MV-4-11 (cell line): ENCODE results near the gene MFAP5.
A peak's percentile ranks its signal among the peaks of the same experiment; 100 is the strongest.
"Not testable (repeated sequence)": the region's sequence is repeated elsewhere in the genome, so short reads cannot be mapped to it uniquely, and the experiment has no call there.

Source experiments
- DNase-seq: peaks from one replicate; lab custom pipeline; 2025; lab: John Stamatoyannopoulos, UW

The MFAP5 gene

GRCh38 chr12:8675591-8676036 is 13.0 kb upstream of the MFAP5 start:
- peak; percentile 50 for DNase-seq

GRCh38 chr12:8672381-8672780 is 9.8 kb upstream of the MFAP5 start:
- DNase-seq = no peak

- DNase-seq = no peak
These were observed 5.8 kb upstream of the MFAP5 start for GRCh38 chr12:8668441-8668840.

GRCh38 chr12:8667270-8667669 is 4.6 kb upstream of the MFAP5 start:
- peak; percentile 77 for DNase-seq

DNA sequence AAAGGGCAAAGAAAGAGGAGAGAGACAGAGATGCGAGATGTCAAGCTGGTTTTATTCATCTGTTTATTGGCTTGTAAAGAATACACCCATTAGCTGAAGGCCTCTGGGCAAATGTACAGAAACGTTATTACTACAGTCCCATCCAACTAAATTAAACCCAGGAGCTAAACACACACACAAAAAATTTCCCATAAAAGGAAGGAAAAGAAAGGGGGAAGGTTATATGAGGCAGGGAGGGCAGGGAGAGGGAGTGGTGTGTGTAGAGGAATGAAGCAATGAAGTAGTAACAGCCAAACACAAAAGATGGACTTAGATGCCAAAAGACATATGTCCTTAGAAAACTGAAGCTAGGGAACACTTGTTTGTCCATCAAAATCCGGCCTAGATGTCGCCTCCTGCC is 3.1 kb upstream of the MFAP5 start:
- DNase-seq = no peak

DNA sequence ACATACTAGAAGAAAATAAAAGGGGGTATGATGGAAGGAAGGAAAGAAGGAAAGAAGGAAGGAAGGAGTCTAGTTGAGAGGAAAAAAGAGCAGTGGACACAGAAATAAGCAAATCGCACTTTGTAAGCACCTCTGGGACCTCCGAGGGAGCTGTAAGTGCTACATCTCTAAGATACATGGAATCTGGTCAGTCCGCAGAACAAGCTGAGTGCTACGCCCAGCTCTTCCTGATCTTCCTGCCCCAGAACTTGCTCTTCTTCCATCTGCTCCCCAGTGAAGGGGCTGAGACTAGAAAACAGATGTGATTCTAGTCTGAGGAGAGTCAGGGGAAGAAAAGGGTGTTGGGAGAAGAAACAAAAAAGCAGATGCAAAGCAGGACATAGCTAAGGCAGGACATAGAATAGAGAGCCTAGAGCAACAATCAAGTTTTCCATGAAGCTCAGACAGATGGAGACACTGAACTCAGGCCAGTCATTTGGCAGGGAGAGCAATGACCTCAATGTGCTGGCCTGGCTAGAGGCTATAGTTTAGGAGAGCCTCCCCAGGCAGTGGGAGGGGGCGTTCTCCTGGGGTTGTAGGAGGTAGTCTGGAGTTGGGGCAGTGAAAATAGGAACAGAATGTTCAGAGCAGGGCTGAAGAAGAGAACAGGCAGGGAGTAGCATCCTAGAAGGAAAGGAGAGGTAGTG is 1.7 kb upstream of the MFAP5 start:
- no peak for DNase-seq

DNA sequence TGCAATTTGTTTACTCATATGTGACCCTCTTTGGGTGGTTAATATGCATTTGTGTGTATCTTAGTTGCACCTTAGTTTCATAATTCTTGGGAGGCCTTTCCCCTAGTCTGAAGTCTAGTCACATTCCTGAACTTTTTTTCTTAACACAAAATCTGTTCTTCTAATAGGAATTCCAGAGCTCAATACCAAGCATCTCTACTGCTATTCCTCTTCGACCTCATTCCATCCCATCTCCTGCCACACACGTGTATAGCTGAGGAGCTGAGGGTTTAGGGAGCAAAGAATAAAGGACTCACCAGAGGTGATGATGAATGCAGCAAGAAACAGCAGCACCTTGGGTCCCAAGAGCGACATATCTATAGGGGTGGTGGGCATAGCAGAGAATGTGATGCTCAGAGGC is 875 bp downstream of the MFAP5 start:
- no peak for DNase-seq

DNA sequence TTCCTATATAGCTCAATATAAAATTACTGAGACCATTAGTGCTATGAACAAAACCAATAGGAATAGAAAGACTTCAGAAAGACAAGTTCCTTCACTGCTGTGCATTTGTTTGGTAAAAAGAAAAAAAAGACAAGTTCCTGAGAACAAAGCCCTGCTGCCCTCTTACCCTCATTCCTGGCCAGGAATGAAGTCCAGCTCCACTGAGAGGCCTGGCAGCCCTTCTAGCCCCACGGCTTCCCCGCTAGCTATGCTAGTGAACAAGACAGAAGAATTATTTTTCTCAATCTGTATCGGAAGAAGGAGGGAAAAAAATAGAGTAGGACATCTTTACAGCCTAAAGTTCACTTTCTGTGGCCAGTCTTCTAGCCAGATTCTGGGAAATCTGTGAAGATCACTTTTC is 1.6 kb downstream of the MFAP5 start:
- no peak for DNase-seq

DNA sequence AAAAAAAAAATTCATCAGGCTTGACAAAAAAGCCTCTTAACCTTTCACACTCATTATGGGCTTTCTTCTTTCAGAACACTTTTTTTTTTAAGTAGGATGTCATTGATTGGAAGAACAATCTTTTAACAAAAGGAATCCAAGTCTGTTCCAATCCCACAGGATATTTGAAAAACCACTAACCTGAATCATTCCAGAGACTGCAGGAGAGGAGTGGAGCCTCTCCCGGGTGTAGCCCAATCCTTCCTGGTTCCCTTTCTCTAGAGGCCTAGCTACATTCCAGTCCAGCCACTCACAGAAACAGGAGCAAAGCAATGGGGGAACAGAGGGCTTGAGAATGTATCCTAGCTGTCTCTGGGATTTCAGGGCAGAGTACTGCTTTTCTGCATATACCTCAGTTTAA is 4.3 kb downstream of the MFAP5 start:
- no peak for DNase-seq

DNA sequence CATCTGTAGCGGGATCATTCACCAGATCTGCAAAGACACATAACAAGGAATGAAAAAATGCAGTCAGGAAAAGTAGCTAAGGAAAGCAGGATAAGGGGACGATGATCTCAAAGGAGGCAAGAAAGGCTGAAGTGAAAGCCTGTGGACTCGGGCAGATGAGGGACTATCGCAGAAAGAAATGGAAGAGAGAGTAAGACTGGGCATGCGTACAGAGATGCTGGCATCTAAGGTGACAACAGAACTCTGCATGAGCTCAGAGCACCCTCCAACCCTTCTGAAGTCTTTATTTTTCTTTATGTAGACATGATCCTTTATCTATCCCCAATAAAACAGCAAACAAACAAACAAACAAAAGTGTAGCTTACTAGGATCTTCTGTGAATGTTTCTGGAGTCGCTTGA is 7.2 kb downstream of the MFAP5 start:
- DNase-seq = no peak

GRCh38 chr12:8648576-8649205 is 13.9 kb downstream of the MFAP5 start:
- peak; percentile 6 for DNase-seq

GRCh38 chr12:8647968-8648367 is 14.7 kb downstream of the MFAP5 start:
- no peak for DNase-seq

DNA sequence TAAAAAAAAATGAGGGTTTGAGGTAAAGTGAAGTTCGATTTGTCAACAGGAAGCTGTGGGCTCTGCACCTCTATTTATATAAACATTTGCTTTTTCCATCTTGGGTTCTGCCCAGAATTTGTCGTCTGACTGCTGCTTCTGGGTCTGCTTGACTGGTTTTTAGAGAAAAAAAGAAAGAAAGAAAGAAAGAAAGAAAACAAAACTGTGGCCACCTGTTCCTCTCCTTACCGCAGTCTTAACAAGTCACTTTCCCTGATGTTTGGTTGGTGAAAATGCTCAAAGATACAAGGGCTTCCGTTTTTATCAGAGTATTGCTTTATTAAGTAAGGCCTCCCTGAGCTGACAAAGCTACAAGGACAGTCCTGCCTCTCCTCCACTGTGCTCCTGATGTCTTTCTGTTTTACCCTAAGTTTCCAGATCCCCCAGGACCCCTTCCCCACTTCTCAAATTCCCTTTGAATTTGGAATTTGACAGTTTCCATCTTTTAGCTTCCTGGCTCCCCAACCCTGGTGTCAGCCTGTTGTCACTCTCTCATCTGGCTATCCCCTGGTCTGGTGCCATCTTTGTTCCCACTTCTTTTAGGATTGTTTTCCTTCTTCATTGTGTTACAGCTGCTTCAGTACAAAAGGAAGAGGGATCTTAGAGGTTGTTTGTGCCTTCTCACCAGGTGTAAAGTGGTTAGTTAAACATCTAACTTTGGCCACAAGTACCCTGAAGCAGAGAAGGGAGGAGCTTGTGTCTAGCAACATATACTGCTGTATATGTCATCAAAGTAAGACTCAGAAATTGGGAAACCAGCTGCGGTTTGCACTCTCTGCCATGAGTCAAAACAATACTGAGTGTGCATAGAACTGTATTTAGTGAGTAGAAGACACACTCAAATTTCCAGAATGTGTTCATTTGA is 18.0 kb downstream of the MFAP5 start:
- peak; percentile 78 for DNase-seq

DNA sequence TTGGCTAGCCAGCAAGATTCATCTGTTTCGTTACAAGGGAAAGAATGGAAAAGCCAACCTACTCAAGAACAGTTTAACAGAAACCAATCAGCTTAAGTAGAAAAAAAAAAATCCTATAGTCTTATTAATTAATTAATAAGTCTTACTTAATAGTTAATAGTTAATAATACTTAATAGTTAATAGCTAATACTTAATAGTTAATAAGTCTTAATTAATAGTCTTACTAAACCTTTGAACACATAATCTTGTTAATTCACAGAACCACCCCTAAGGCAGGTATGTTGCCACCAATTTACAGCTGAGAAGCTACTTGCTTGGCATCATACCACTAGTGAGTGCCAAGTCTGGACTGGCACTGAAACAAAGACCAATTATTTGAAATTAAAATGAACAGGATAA is 19.9 kb downstream of the MFAP5 start:
- no peak for DNase-seq

DNA sequence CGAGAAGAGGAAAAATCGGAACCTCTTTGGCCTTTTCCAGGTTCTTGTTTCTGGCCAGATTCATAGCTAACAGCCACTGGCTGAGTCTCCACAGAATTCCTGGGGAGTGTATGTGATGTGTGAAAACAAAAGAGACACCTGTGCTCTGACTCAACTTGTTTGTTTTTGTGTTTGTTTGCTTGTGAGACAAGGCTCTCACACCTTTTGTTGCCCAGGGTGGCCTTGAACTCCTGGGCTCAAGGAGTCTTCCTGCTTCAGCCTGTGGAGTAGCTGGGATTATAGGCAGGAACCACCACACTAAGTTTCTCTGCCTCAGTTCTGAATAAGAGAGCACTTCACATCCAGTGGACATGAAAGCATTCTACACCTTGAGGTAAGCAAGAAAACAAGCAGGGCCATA is 22.7 kb downstream of the MFAP5 start:
- no peak for DNase-seq

DNA sequence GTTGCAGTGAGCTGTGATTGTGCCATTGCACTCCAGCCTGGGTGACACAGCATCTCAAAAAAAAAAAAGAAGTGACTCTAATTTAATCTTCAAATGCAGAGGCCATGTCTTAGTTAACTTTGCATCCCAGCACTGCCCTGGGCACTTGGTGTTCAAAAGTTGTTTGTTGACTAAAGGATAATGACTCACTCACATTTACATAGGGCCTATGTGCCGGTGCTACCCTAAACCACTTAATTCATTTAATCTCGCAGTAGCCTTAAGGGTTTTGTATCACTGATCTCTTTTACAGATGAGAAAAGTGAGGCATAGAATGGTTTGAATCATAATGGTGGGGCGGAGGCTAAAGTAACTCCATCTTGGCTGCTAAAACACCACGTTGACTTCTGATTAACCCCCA is 23.7 kb downstream of the MFAP5 start:
- DNase-seq = no peak

DNA sequence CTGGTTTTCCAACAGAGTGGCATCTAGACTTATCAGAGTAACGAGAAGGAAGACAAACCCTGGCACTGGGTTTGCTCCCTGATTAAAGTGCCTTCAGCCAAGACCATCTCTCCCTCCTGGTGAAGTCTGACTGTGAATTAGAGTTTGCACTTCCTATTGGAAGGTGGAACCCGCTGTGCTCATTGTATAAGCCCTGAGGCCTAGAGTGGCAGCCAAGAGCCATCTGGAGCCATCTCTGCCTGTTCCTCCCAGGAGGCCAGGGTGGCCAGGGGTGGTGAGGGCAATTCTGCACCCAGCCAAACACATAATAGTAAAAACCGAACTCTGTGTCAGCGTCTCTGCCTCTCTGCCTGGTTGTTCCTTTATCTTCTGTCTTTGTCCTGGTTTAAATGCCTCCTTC is 25.0 kb downstream of the MFAP5 start:
- DNase-seq = no peak

DNA sequence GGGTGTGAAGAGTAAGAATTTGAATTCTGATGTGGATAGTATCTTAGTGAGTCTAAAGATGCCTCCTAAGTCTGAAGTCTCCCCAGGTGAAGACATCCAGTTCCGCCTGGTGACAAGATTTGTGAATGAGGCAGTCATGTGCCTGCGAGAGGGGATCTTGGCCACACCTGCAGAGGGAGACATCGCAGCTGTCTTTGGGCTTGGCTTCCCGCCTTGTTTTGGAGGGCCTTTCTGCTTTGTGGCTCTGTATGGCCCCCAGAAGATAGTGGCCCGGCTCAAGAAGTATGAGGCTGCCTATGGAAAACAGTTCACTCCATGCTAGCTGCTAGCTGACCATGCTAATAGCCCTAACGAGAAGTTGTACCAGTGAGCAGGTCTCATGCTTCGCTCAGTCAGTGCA is 25.4 kb downstream of the MFAP5 start:
- no peak for DNase-seq

DNA sequence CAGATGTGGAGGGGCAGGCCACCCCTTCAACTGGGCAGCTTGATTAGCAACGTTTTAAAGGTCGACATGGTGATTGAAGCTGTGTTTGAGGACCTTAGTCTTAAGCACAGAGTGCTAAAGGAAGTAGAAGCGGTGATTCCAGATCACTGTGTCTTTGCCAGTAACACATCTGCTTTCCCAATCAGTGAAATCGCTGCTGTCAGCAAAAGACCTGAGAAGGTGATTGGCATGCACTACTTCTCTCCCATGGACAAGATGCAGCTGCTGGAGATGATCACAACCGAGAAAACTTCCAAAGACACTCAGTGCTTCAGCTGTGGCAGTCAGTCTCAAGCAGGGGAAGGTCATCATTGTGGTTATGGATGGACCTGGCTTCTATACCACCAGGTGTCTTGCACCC is 26.0 kb downstream of the MFAP5 start:
- DNase-seq = no peak

GRCh38 chr12:8636007-8636346 is 26.6 kb downstream of the MFAP5 start:
- not testable (repeated sequence) for DNase-seq

DNA sequence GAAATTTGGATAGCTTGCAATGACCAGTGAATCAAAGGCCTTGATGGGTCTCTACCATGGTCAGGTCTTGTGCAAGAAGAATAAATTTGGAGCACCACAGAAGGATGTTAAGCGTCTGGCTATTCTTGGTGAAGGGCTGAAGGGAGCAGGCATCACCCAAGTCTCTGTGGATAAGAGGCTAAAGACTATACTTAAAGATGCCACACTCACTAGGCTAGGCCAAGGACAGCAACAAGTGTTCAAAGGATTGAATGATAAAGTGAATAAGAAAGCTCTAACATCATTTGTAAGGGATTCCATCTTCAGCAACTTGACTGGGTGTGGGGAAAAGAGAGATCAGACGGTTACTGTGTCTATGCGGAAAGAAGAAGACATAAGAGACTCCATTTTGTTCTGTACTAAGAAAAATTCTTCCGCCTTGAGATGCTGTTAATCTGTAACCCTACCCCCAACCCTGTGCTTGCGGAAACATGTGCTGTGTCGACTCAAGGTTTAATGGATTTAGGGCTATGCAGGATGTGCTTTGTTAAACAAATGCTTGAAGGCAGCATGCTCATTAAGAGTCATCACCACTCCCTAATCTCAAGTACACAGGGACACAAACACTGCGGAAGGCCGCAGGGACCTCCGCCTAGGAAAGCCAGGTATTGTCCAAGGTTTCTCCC is 27.2 kb downstream of the MFAP5 start:
- DNase-seq = not testable (repeated sequence)

GRCh38 chr12:8630131-8630530 is 32.5 kb downstream of the MFAP5 start:
- no peak for DNase-seq
